Measurements from ENCODE around the gene DIAPH2. TPM values are rescaled to one million over a fixed set of nuclear protein-coding genes. Genes with fewer than 3 reads are reported as not detected.

DIAPH2 gene
- total and polyA plus RNA-seq, 2 donors (not counting 1 experiment from before 2014, with no cell fraction given), result 4.2 to 32.4 TPM

- Mint-ChIP-seq H3K4me3 (no peak overlapping the region), H3K9me3 (ENCODE audit: insufficient read depth) (no peaks in the 10 kb centered on the region), H3K27ac (no peak overlapping the region), H3K4me1 (no peaks in the 10 kb centered on the region), H3K27me3 (no peaks in the 10 kb centered on the region)
- no peak for DNase-seq
- ChIA-PET CTCF (no interaction called here), POLR2A (no interaction called here)
- H3K4me2 ChIP-seq (replicated peaks; ENCODE audit: low read depth, low read length, poor library complexity, severe bottlenecking), result no peak overlapping the region
- no CpG with 5 or more reads among the region's 3 CpGs for WGBS (ENCODE audit: insufficient coverage)
- no peaks in the 10 kb centered on the region for H3K27me3 ChIP-seq (replicated peaks in 1 of 4; ENCODE audit: control extremely low read depth in 1 of 4, control insufficient read depth in 3 of 4, insufficient read depth in 4 of 4, low read length in 3 of 4)
- H4K20me1 ChIP-seq (ENCODE audit: control insufficient read depth, insufficient read depth, low read length, poor library complexity, severe bottlenecking), result no peaks in the 10 kb centered on the region
- H3K79me2 ChIP-seq (ENCODE audit: control insufficient read depth, insufficient read depth, low read length), result no peaks in the 10 kb centered on the region
- no peak overlapping the region for H3K9ac ChIP-seq (ENCODE audit: low read length)
- no peaks in the 10 kb centered on the region for H3K9me3 ChIP-seq (ENCODE audit: control extremely low read depth in 1 of 3, control insufficient read depth in 2 of 3, insufficient read depth in 1 of 3, low read length in 2 of 3)
- intact Hi-C loops (cut with micrococcal nuclease), result no loop called here
- no peak for ATAC-seq (ENCODE audit: low read depth)
- H3K36me3 ChIP-seq (replicated peaks in 1 of 2; ENCODE audit: control extremely low read depth in 1 of 2, control insufficient read depth in 1 of 2, extremely low read depth in 1 of 2, insufficient read depth in 2 of 2, low read length in 1 of 2), result no peaks in the 10 kb centered on the region
- TF ChIP-seq EZH2 (IDR thresholded peaks at IDR 0.05; ENCODE audit: borderline replicate concordance, insufficient read depth, low read depth, low read length, poor library complexity, severe bottlenecking) (no peak), CTCF (IDR thresholded peaks at IDR 0.05) (no peak)
- no peaks in the 10 kb centered on the region for H3K4me1 ChIP-seq (ENCODE audit: control insufficient read depth in 2 of 2, insufficient read depth in 2 of 2, low read length in 2 of 2)
- H2AFZ ChIP-seq (ENCODE audit: insufficient read depth, low read depth, low read length, poor library complexity, severe bottlenecking), result no peak overlapping the region
- no peak overlapping the region for H3K4me3 ChIP-seq (ENCODE audit: control extremely low read depth in 1 of 5, extremely low read depth in 1 of 5, insufficient read depth in 1 of 5, low read depth in 2 of 5, low read length in 4 of 5)
- H3K27ac ChIP-seq (ENCODE audit: low read length in 2 of 2), result no peak overlapping the region
Measured at GRCh38 chrX:96907516-96908272, 223.1 kb downstream of the DIAPH2 start.

GRCh38 chrX:96909291-96909690 is 224.6 kb downstream of the DIAPH2 start:
- H3K27ac ChIP-seq (ENCODE audit: low read length in 2 of 2), result no peak overlapping the region
- no peaks in the 10 kb centered on the region for H3K4me1 ChIP-seq (ENCODE audit: control insufficient read depth in 2 of 2, insufficient read depth in 2 of 2, low read length in 2 of 2)
- no CpG with 5 or more reads among the region's 5 CpGs for WGBS (ENCODE audit: insufficient coverage)
- no peak overlapping the region for H3K4me3 ChIP-seq (ENCODE audit: control extremely low read depth in 1 of 5, extremely low read depth in 1 of 5, insufficient read depth in 1 of 5, low read depth in 2 of 5, low read length in 4 of 5)
- POLR2A ChIA-PET, result no interaction called here
- no peak for TF ChIP-seq CTCF (IDR thresholded peaks at IDR 0.05)
- H3K27me3 ChIP-seq (replicated peaks in 1 of 4; ENCODE audit: control extremely low read depth in 1 of 4, control insufficient read depth in 3 of 4, insufficient read depth in 4 of 4, low read length in 3 of 4), result no peaks in the 10 kb centered on the region
- ATAC-seq (ENCODE audit: low read depth), result no peak
- H3K36me3 ChIP-seq (replicated peaks in 1 of 2; ENCODE audit: control extremely low read depth in 1 of 2, control insufficient read depth in 1 of 2, extremely low read depth in 1 of 2, insufficient read depth in 2 of 2, low read length in 1 of 2), result no peaks in the 10 kb centered on the region
- Mint-ChIP-seq H3K27ac (no peak overlapping the region), H3K9me3 (ENCODE audit: insufficient read depth) (no peaks in the 10 kb centered on the region), H3K4me1 (no peaks in the 10 kb centered on the region), H3K27me3 (no peaks in the 10 kb centered on the region), H3K4me3 (no peak overlapping the region)
- DNase-seq, result no peak
- no peak overlapping the region for H3K9ac ChIP-seq (ENCODE audit: low read length)
- no peaks in the 10 kb centered on the region for H4K20me1 ChIP-seq (ENCODE audit: control insufficient read depth, insufficient read depth, low read length, poor library complexity, severe bottlenecking)
- no peaks in the 10 kb centered on the region for H3K9me3 ChIP-seq (ENCODE audit: control extremely low read depth in 1 of 3, control insufficient read depth in 2 of 3, insufficient read depth in 1 of 3, low read length in 2 of 3)
- CTCF ChIA-PET, result no interaction called here
- H2AFZ ChIP-seq (ENCODE audit: insufficient read depth, low read depth, low read length, poor library complexity, severe bottlenecking), result no peak overlapping the region
- intact Hi-C loops (cut with micrococcal nuclease), result no loop called here
- H3K79me2 ChIP-seq (ENCODE audit: control insufficient read depth, insufficient read depth, low read length), result no peaks in the 10 kb centered on the region
- no peak overlapping the region for H3K4me2 ChIP-seq (replicated peaks; ENCODE audit: low read depth, low read length, poor library complexity, severe bottlenecking)

Data from B cell (primary cell).